HCT116 (cell line): ENCODE data around the gene SLC35F1. TPM values are rescaled to one million over a fixed set of nuclear protein-coding genes. Genes with fewer than 3 reads are reported as not detected.

ENCODE experiments used
- ATAC-seq: fragments of 200-7000 bp; cut with Tn5 transposase; 2 replicates; pipeline ENCODE4 v1.9.1; 2020; ENCODE audit warnings: mild to moderate bottlenecking, moderate library complexity
- BruUV-seq: library from RNA; stranded (reverse); fragments of 400-500 nt; replicated peaks from 2 replicates; lab custom pipeline; 2021; lab: Mats Ljungman, UMichigan
- CTCF ChIA-PET: fragments of 300-600 bp; sonication (Branson Sonifier 250); formaldehyde crosslinking; loops from one replicate; lab custom pipeline; 2021; ENCODE audit warnings: antibody characterized with exemption; lab: Charles Lee
- POLR2A ChIA-PET: fragments of 300-600, 350-600 bp; sonication (Branson Sonifier 250); formaldehyde crosslinking; loops from one replicate; lab custom pipeline; 2021; ENCODE audit warnings: antibody characterized with exemption; lab: Charles Lee
- RAD21 ChIA-PET, 2 experiments: fragments of 300-600 bp; sonication (Branson Sonifier 250); formaldehyde crosslinking; loops; one replicate each; lab custom pipeline; 2023; ENCODE audit warnings: low total read pairs in 2 of 2; ENCODE audit not compliant: uncharacterized antibody in 2 of 2, unreplicated experiment in 2 of 2, low non-redundant PET in 1 of 2; lab: Charles Lee
- DNase-seq: peaks from one replicate; pipeline ENCODE4 v3.0.0-alpha.2; 2010; ENCODE audit warnings: low read depth, low spot score
- H2AFZ ChIP-seq: fragments of 200-600 bp; shearing (Covaris generic), sonication (generic); 2 replicates; pipeline ENCODE4 v1.6.1; 2017; ENCODE audit warnings: low read depth, mixed run types, mixed read lengths, antibody characterized with exemption, low read length; ENCODE audit not compliant: poor library complexity, severe bottlenecking
- H3K27ac ChIP-seq: 2 replicates; pipeline ENCODE4 v1.5.1; 2012; ENCODE audit warnings: low read depth, low read length
- H3K27me3 ChIP-seq: fragments of 200-600 bp; sonication (generic); 2 replicates; pipeline ENCODE4 v1.6.1; 2016; ENCODE audit warnings: mixed run types, low read length, mixed read lengths; ENCODE audit not compliant: insufficient read depth
- H3K36me3 ChIP-seq, 2 experiments: fragments of 200-500 bp in 1 of 2; fragments of 200-600 bp in 1 of 2; sonication (Bioruptor generic) in 1 of 2; sonication (generic) in 1 of 2; 2 replicates each; pipeline versions ENCODE4 v1.5.1 to v1.6.1; 2014 to 2016; ENCODE audit warnings: low read length in 2 of 2, inconsistent platforms in 1 of 2, mixed read lengths in 1 of 2, mixed run types in 1 of 2; ENCODE audit not compliant: insufficient read depth in 2 of 2, control insufficient read depth in 1 of 2
- H3K4me1 ChIP-seq, 2 experiments: fragments of 200-600 bp in 1 of 2; sonication (generic) in 1 of 2; 2 replicates each; pipeline versions ENCODE4 v1.5.1 to v1.6.1; 2012 to 2017; ENCODE audit warnings: low read length in 2 of 2, inconsistent platforms in 1 of 2, mild to moderate bottlenecking in 1 of 2, mixed read lengths in 1 of 2, mixed run types in 1 of 2, moderate library complexity in 1 of 2; ENCODE audit not compliant: insufficient read depth in 2 of 2, control insufficient read depth in 1 of 2
- H3K4me2 ChIP-seq: fragments of 200-600 bp; sonication (generic); 2 replicates; pipeline ENCODE4 v1.6.1; 2017; ENCODE audit warnings: mixed run types, low read length, mixed read lengths
- H3K4me3 ChIP-seq, 2 experiments: fragments of 200-600 bp in 1 of 2; sonication (generic) in 1 of 2; replicated peaks in 1 of 2; 2 replicates each; pipeline ENCODE4 v1.5.1; 2011 to 2016; ENCODE audit warnings: low read length in 2 of 2, control low read depth in 1 of 2, low read depth in 1 of 2, mild to moderate bottlenecking in 1 of 2, mixed read lengths in 1 of 2, mixed run types in 1 of 2
- H3K79me2 ChIP-seq: fragments of 200-600 bp; sonication (generic); 2 replicates; pipeline ENCODE4 v1.6.1; 2017; ENCODE audit warnings: mild to moderate bottlenecking, mixed run types, low read length, moderate library complexity, mixed read lengths; ENCODE audit not compliant: insufficient read depth
- H3K9ac ChIP-seq: fragments of 200-600 bp; sonication (generic); 2 replicates; pipeline ENCODE4 v1.6.1; 2016; ENCODE audit warnings: low read length, mixed read lengths
- H3K9me2 ChIP-seq: fragments of 200-600 bp; sonication (generic), shearing (Covaris generic); 2 replicates; pipeline ENCODE4 v1.6.1; 2017; ENCODE audit warnings: mixed run types, mild to moderate bottlenecking, moderate library complexity; ENCODE audit not compliant: insufficient read depth
- H3K9me3 ChIP-seq, 2 experiments: fragments of 200-500 bp in 1 of 2; fragments of 200-600 bp in 1 of 2; sonication (Bioruptor generic) in 1 of 2; sonication (generic) in 1 of 2; 2 replicates each; pipeline ENCODE4 v1.6.1; 2014 to 2017; ENCODE audit warnings: low read length in 2 of 2, mixed read lengths in 2 of 2, inconsistent platforms in 1 of 2, low read depth in 1 of 2, mild to moderate bottlenecking in 1 of 2, mixed run types in 1 of 2, moderate library complexity in 1 of 2; ENCODE audit not compliant: control insufficient read depth in 1 of 2, insufficient read depth in 1 of 2
- H4K20me1 ChIP-seq: fragments of 200-600 bp; sonication (generic), shearing (Covaris generic); 2 replicates; pipeline ENCODE4 v1.6.1; 2017; ENCODE audit warnings: mixed run types, mild to moderate bottlenecking, moderate library complexity; ENCODE audit not compliant: insufficient read depth
- ATF3 ChIP-seq: IDR thresholded peaks from 2 replicates; pipeline ENCODE4 v1.6.1; 2012
- CBX3 ChIP-seq: IDR thresholded peaks from 2 replicates; pipeline ENCODE4 v1.6.1; 2012; ENCODE audit warnings: low read depth
- CEBPB ChIP-seq: IDR thresholded peaks from 2 replicates; pipeline ENCODE4 v1.6.1; 2012; ENCODE audit warnings: low read depth
- CTCF ChIP-seq, 3 experiments: fragments of 200-600 bp in 1 of 3; sonication (generic) in 1 of 3; IDR thresholded peaks in 2 of 3; conservative IDR thresholded peaks in 1 of 3; 2 replicates each; pipeline ENCODE4 v1.5.1; 2012 to 2017; ENCODE audit warnings: low read depth in 2 of 3, low read length in 2 of 3, antibody characterized with exemption in 1 of 3, borderline replicate concordance in 1 of 3, control low read depth in 1 of 3, mild to moderate bottlenecking in 1 of 3, mixed read lengths in 1 of 3, mixed run types in 1 of 3, moderate library complexity in 1 of 3; ENCODE audit not compliant: insufficient read depth in 1 of 3
- EGR1 ChIP-seq: IDR thresholded peaks from 2 replicates; pipeline ENCODE4 v1.6.1; 2012; ENCODE audit warnings: low read depth
- EZH2 ChIP-seq: fragments of 200-600 bp; sonication (generic); IDR thresholded peaks from 2 replicates; pipeline ENCODE4 v1.6.1; 2017; ENCODE audit warnings: antibody characterized with exemption, mixed run types
- EZH2phosphoT487 ChIP-seq: fragments of 200-600 bp; IDR thresholded peaks from 2 replicates; pipeline ENCODE4 v1.6.1; 2018; ENCODE audit warnings: antibody characterized with exemption, borderline replicate concordance
- JUND ChIP-seq: IDR thresholded peaks from 2 replicates; pipeline ENCODE4 v1.6.1; 2012
- MAX ChIP-seq: IDR thresholded peaks from 2 replicates; pipeline ENCODE4 v1.6.1; 2012
- POLR2A ChIP-seq: IDR thresholded peaks from 2 replicates; pipeline ENCODE4 v1.7.0; 2011; ENCODE audit warnings: borderline replicate concordance; ENCODE audit not compliant: insufficient read depth, insufficient read length; ENCODE audit errors: extremely low read depth
- POLR2AphosphoS5 ChIP-seq: IDR thresholded peaks from 2 replicates; pipeline ENCODE4 v1.6.1; 2011; ENCODE audit warnings: mild to moderate bottlenecking, low read depth, low read length, moderate library complexity
- REST ChIP-seq: IDR thresholded peaks from 2 replicates; pipeline ENCODE4 v1.6.1; 2012; ENCODE audit warnings: low read depth
- SIN3A ChIP-seq: IDR thresholded peaks from 2 replicates; pipeline ENCODE4 v1.6.1; 2012; ENCODE audit warnings: low read depth
- SP1 ChIP-seq: IDR thresholded peaks from 2 replicates; pipeline ENCODE4 v1.6.1; 2012; ENCODE audit warnings: low read depth
- SRF ChIP-seq: IDR thresholded peaks from 2 replicates; pipeline ENCODE4 v1.6.1; 2012; ENCODE audit warnings: low read depth
- YY1 ChIP-seq: IDR thresholded peaks from 2 replicates; pipeline ENCODE4 v1.6.1; 2011; ENCODE audit warnings: low read length, low read depth, moderate library complexity, mild to moderate bottlenecking; ENCODE audit not compliant: insufficient replicate concordance; ENCODE audit errors: extremely low read depth
- ZFX ChIP-seq: fragments of 450-650 bp; IDR thresholded peaks from 2 replicates; pipeline ENCODE4 v1.6.1; 2017
- ZNF274 ChIP-seq: fragments of 200-500 bp; sonication (Bioruptor generic); IDR thresholded peaks from 2 replicates; pipeline ENCODE4 v1.6.1; 2014; ENCODE audit warnings: mild to moderate bottlenecking, low read depth, low read length, inconsistent platforms
- intact Hi-C: fragments of 100-400 bp; cut with micrococcal nuclease; formaldehyde crosslinking; loops from 2 replicates; pipeline ENCODE4 v1.10.0; 2022
- total RNA-seq: library from RNA; stranded (reverse); gene quantifications from one replicate; pipeline ENCODE4 v1.2.1, GENCODE V29; 2021; ENCODE audit not compliant: unreplicated experiment

Gene SLC35F1
- total RNA-seq, 1 experiment from 2014 or later: 0.07 TPM

GRCh38 chr6:117870486-117871242 is 36.4 kb upstream of the SLC35F1 start:
- intact Hi-C loops: no loop called here
- H3K79me2 ChIP-seq: no peaks in the 10 kb centered on the region
- DNase-seq: no peak
- no peak overlapping the region for H3K4me3 ChIP-seq
- no TSS peak for BruUV-seq
- H3K4me1 ChIP-seq: no peaks in the 10 kb centered on the region
- H3K4me2 ChIP-seq: no peak overlapping the region
- H3K36me3 ChIP-seq: no peaks in the 10 kb centered on the region
- H3K9me2 ChIP-seq: no peaks in the 10 kb centered on the region
- no peak overlapping the region for H3K9ac ChIP-seq
- no peak overlapping the region for H2AFZ ChIP-seq
- TF ChIP-seq EZH2 (no peak), EGR1 (no peak), JUND (no peak), CTCF (IDR thresholded peaks at IDR 0.05 in 2 of 3, conservative IDR thresholded peaks at IDR 0.05 in 1 of 3; ENCODE audit: borderline replicate concordance in 1 of 3, insufficient read depth in 1 of 3, low read depth in 2 of 3, low read length in 2 of 3) (no peak), SIN3A (no peak), ZFX (no peak), REST (no peak), SP1 (no peak), EZH2phosphoT487 (no peak), ZNF274 (no peak), CBX3 (no peak), CEBPB (no peak), ATF3 (no peak), SRF (no peak), POLR2A (no peak), MAX (no peak), YY1 (no peak), POLR2AphosphoS5 (no peak)
- TF ChIP-seq, all 23 proteins: peak for 0
- RAD21 ChIA-PET: no interaction called here
- Histone ChIP-seq H4K20me1 (no peaks in the 10 kb centered on the region), H3K9me3 (no peaks in the 10 kb centered on the region), H3K27me3 (no peaks in the 10 kb centered on the region), H3K27ac (no peak overlapping the region)
- no peak for ATAC-seq
- POLR2A ChIA-PET: no interaction called here
- CTCF ChIA-PET: no interaction called here
